GM21529 (cell line): Measurements from ENCODE around the gene RBM5.

Experiments
- ATAC-seq: cut with Tn5 transposase; IDR thresholded peaks from one replicate; pipeline ENCODE4 v1.9.1; 2021; ENCODE audit not compliant: unreplicated experiment

Gene RBM5

GRCh38 chr3:50121072-50122032, 32.6 kb downstream of the RBM5 start:
- ATAC-seq: peak; percentile 75

GRCh38 chr3:50122071-50122470, 33.4 kb downstream of the RBM5 start:
- ATAC-seq: no peak

GRCh38 chr3:50122661-50123391, 34.1 kb downstream of the RBM5 start:
- no peak for ATAC-seq

- no peak for ATAC-seq
Measured at GRCh38 chr3:50123394-50124051, 34.8 kb downstream of the RBM5 start.

- ATAC-seq: no peak
Measured at GRCh38 chr3:50124052-50124799, 35.5 kb downstream of the RBM5 start.

GRCh38 chr3:50124800-50125178, 36.1 kb downstream of the RBM5 start:
- no peak for ATAC-seq

- no peak for ATAC-seq
Measured at GRCh38 chr3:50125541-50126286, 37.0 kb downstream of the RBM5 start.

- no peak for ATAC-seq
Measured at GRCh38 chr3:50126287-50127211, 37.8 kb downstream of the RBM5 start.

- no peak for ATAC-seq
Measured at GRCh38 chr3:50127251-50127691, 38.6 kb downstream of the RBM5 start.

GRCh38 chr3:50128001-50128400, 39.3 kb downstream of the RBM5 start:
- ATAC-seq: no peak

GRCh38 chr3:50130436-50130835, 41.7 kb downstream of the RBM5 start:
- no peak for ATAC-seq

GRCh38 chr3:50132421-50133282, 43.9 kb downstream of the RBM5 start:
- no peak for ATAC-seq

GRCh38 chr3:50133283-50133615, 44.5 kb downstream of the RBM5 start:
- ATAC-seq: no peak

GRCh38 chr3:50134367-50134766, 45.6 kb downstream of the RBM5 start:
- ATAC-seq: no peak

GRCh38 chr3:50135964-50136363, 47.2 kb downstream of the RBM5 start:
- ATAC-seq: no peak

- no peak for ATAC-seq
Measured at GRCh38 chr3:50136714-50137405, 48.1 kb downstream of the RBM5 start.

- no peak for ATAC-seq
Measured at GRCh38 chr3:50137531-50137930, 48.8 kb downstream of the RBM5 start.
